Liver (tissue), 9 donors: ENCODE data around the gene DAP3. TPM values are rescaled to one million over a fixed set of nuclear protein-coding genes. Genes with fewer than 3 reads are reported as not detected.

Experiments used
- DNase-seq: peaks from one replicate; pipeline ENCODE4 v3.0.0-alpha.2; 2017; ENCODE audit warnings: low spot score
- H3K27ac ChIP-seq, 2 donors: one replicate each; pipeline ENCODE4 v1.7.0; 2013; ENCODE audit warnings: inconsistent platforms in 2 of 2, low read length in 2 of 2, control low read depth in 1 of 2, low read depth in 1 of 2, mild to moderate bottlenecking in 1 of 2
- H3K27me3 ChIP-seq, 4 donors: one replicate each; pipeline versions ENCODE4 v1.6.1 to v1.7.0; 2013; ENCODE audit warnings: low read length in 3 of 4, inconsistent platforms in 1 of 4, mild to moderate bottlenecking in 1 of 4, moderate library complexity in 1 of 4; ENCODE audit not compliant: control insufficient read depth in 4 of 4, insufficient read depth in 4 of 4
- H3K36me3 ChIP-seq, 4 donors: one replicate each; pipeline versions ENCODE4 v1.6.1 to v1.7.0; 2013; ENCODE audit warnings: low read length in 3 of 4, mild to moderate bottlenecking in 3 of 4, low read depth in 1 of 4, moderate library complexity in 1 of 4; ENCODE audit not compliant: control insufficient read depth in 4 of 4, insufficient read depth in 3 of 4
- H3K4me1 ChIP-seq, 4 donors: one replicate each; pipeline versions ENCODE4 v1.6.1 to v1.7.0; 2013; ENCODE audit warnings: low read length in 3 of 4, mild to moderate bottlenecking in 3 of 4, moderate library complexity in 1 of 4; ENCODE audit not compliant: control insufficient read depth in 4 of 4, insufficient read depth in 4 of 4
- H3K4me3 ChIP-seq, 3 donors: one replicate each; pipeline versions ENCODE4 v1.6.1 to v1.7.0; 2013; ENCODE audit warnings: low read length in 3 of 3, control low read depth in 1 of 3, low read depth in 1 of 3, mild to moderate bottlenecking in 1 of 3
- H3K9ac ChIP-seq, 2 donors: one replicate each; pipeline ENCODE4 v1.7.0; 2013; ENCODE audit warnings: low read length in 2 of 2, mild to moderate bottlenecking in 2 of 2, moderate library complexity in 2 of 2, control low read depth in 1 of 2, low read depth in 1 of 2
- H3K9me3 ChIP-seq, 4 donors: one replicate each; pipeline versions ENCODE4 v1.6.1 to v1.7.0; 2013; ENCODE audit warnings: low read length in 3 of 4; ENCODE audit not compliant: control insufficient read depth in 4 of 4
- ATF3 ChIP-seq: IDR thresholded peaks from 2 replicates; pipeline ENCODE4 v1.6.1; 2016; ENCODE audit warnings: antibody characterized with exemption
- EGR1 ChIP-seq, 2 donors: IDR thresholded peaks; 2 replicates each; pipeline ENCODE4 v1.6.1; 2016 to 2018; ENCODE audit warnings: antibody characterized with exemption in 2 of 2, low read depth in 2 of 2
- GABPA ChIP-seq, 2 donors: IDR thresholded peaks in 1 of 2; conservative IDR thresholded peaks in 1 of 2; 2 replicates each; pipeline ENCODE4 v1.6.1; 2016; ENCODE audit warnings: antibody characterized with exemption in 2 of 2, mild to moderate bottlenecking in 1 of 2, moderate library complexity in 1 of 2
- HNF4A ChIP-seq, 2 donors: conservative IDR thresholded peaks; 2 replicates each; pipeline ENCODE4 v1.6.1; 2016; ENCODE audit warnings: antibody characterized with exemption in 2 of 2, mild to moderate bottlenecking in 2 of 2
- HNF4G ChIP-seq: IDR thresholded peaks from 2 replicates; pipeline ENCODE4 v1.6.1; 2016; ENCODE audit warnings: antibody characterized with exemption
- JUND ChIP-seq, 2 donors: IDR thresholded peaks; 2 replicates each; pipeline ENCODE4 v1.6.1; 2016; ENCODE audit warnings: antibody characterized with exemption in 2 of 2
- NR2F2 ChIP-seq: IDR thresholded peaks from 2 replicates; pipeline ENCODE4 v1.6.1; 2016; ENCODE audit warnings: antibody characterized with exemption
- RAD21 ChIP-seq, 2 donors: IDR thresholded peaks; 2 replicates each; pipeline ENCODE4 v1.6.1; 2016; ENCODE audit warnings: antibody characterized with exemption in 2 of 2, mild to moderate bottlenecking in 2 of 2
- RXRA ChIP-seq, 2 donors: IDR thresholded peaks; 2 replicates each; pipeline ENCODE4 v1.6.1; 2017 to 2018; ENCODE audit warnings: antibody characterized with exemption in 2 of 2, mild to moderate bottlenecking in 1 of 2
- SP1 ChIP-seq: IDR thresholded peaks from 2 replicates; pipeline ENCODE4 v1.6.1; 2018; ENCODE audit warnings: antibody characterized with exemption, mild to moderate bottlenecking
- TAF1 ChIP-seq: conservative IDR thresholded peaks from 2 replicates; pipeline ENCODE4 v1.6.1; 2016; ENCODE audit warnings: antibody characterized with exemption, mild to moderate bottlenecking
- YY1 ChIP-seq: IDR thresholded peaks from 2 replicates; pipeline ENCODE4 v1.6.1; 2016; ENCODE audit warnings: antibody characterized with exemption, mild to moderate bottlenecking
- WGBS: extraction: QIAGEN DNeasy Blood & Tissue Kit; methylation state at CpG from one replicate; pipeline ENCODE4 v1.1.7; 2013; 5-methylcytosine and 5-hydroxymethylcytosine counted together
- polyA plus RNA-seq, 2 donors: library from polyadenylated mRNA; stranded (reverse) in 1 of 2; unstranded in 1 of 2; fragments of 200-250 nt in 1 of 2; fragments of >200 nt in 1 of 2; fragmentation: Nextera tagmentation in 1 of 2; extraction: Ambion mirVana in 1 of 2; gene quantifications; one replicate each; pipeline versions ENCODE4 v1.2.1 to v1.2.3, GENCODE V29; 2013 to 2015
- total RNA-seq, 2 donors: library from RNA; depleted of rRNA; stranded (reverse); fragments of >200 nt; gene quantifications; one replicate each; pipeline ENCODE4 v1.2.3, GENCODE V29; 2014
- TF ChIP-seq, protein P1 (sequence below): IDR thresholded peaks from 2 replicates; pipeline ENCODE4 v1.6.1; 2016; ENCODE audit warnings: antibody characterized with exemption
- TF ChIP-seq, protein P2 (sequence below): IDR thresholded peaks from 2 replicates; pipeline ENCODE4 v1.6.1; 2016; ENCODE audit warnings: antibody characterized with exemption, mild to moderate bottlenecking
- TF ChIP-seq, protein P3 (sequence below): fragments of 150-350 bp; IDR thresholded peaks from 2 replicates; pipeline ENCODE4 v1.5.1; 2017; ENCODE audit warnings: improper control_type of control experiment, low read depth, low read length; ENCODE audit not compliant: missing input control
- TF ChIP-seq, protein P4 (sequence below): IDR thresholded peaks from 2 replicates; pipeline ENCODE4 v1.6.1; 2016; ENCODE audit warnings: antibody characterized with exemption
- donor health status: healthy.
- donor health status: healthy.
- donor health status: healthy.
- donor health status: healthy.
- donor health status: healthy.

Gene DAP3
- total and polyA plus RNA-seq, 4 donors: 43.1 to 59.3 (median 57.3) TPM

DNA sequence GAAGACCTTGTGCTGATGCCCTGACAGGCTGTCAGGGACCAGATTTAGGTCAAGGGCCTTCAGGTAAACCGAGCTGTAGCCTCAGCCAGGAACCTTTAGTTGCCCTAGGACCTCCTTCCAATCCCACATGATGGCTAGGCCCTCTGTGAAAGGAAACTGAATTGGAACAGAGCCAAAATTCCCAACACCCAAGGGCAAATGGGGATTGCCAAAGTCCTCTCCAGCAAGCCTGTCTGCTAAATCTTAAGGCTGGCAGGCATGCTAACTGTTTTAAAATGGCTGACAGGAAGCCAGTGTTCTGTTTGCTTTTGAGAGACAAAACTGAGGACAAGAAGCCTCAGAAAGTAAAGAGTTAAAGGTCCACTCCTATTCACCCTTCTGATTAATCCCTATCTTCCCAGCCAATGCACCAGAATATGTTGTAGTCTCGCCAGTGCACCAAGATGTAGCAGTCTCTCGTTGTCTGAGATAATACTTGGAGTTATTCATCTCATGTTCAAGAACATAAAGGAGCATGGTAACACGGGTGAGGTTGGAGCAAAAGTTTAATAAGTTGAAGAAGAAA, 43.8 kb upstream of the DAP3 start:
- Histone ChIP-seq H3K27me3 (no peaks in the 10 kb centered on the region), H3K4me1 (peaks cover 0 to 5% (median 1%) of the 10 kb centered on the region in 4 donors), H3K4me3 (no peak overlapping the region), H3K9me3 (peaks cover 0 to 8% (median under 1%) of the 10 kb centered on the region in 4 donors), H3K27ac (no peak overlapping the region), H3K9ac (no peak overlapping the region), H3K36me3 (no peaks in the 10 kb centered on the region)
- TF ChIP-seq, protein P1, sequence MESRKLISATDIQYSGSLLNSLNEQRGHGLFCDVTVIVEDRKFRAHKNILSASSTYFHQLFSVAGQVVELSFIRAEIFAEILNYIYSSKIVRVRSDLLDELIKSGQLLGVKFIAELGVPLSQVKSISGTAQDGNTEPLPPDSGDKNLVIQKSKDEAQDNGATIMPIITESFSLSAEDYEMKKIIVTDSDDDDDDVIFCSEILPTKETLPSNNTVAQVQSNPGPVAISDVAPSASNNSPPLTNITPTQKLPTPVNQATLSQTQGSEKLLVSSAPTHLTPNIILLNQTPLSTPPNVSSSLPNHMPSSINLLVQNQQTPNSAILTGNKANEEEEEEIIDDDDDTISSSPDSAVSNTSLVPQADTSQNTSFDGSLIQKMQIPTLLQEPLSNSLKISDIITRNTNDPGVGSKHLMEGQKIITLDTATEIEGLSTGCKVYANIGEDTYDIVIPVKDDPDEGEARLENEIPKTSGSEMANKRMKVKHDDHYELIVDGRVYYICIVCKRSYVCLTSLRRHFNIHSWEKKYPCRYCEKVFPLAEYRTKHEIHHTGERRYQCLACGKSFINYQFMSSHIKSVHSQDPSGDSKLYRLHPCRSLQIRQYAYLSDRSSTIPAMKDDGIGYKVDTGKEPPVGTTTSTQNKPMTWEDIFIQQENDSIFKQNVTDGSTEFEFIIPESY: no peak
- TF ChIP-seq SP1: no peak
- no peak for TF ChIP-seq RAD21 (IDR thresholded peaks at IDR 0.05)
- TF ChIP-seq NR2F2: no peak
- TF ChIP-seq ATF3: no peak
- no peak for TF ChIP-seq JUND (IDR thresholded peaks at IDR 0.05)
- TF ChIP-seq RXRA (IDR thresholded peaks at IDR 0.05): no peak
- no peak for TF ChIP-seq HNF4G
- no peak for TF ChIP-seq HNF4A (conservative IDR thresholded peaks at IDR 0.05)
- TF ChIP-seq EGR1 (IDR thresholded peaks at IDR 0.05; ENCODE audit: low read depth in 2 of 2): no peak
- TF ChIP-seq, protein P2, sequence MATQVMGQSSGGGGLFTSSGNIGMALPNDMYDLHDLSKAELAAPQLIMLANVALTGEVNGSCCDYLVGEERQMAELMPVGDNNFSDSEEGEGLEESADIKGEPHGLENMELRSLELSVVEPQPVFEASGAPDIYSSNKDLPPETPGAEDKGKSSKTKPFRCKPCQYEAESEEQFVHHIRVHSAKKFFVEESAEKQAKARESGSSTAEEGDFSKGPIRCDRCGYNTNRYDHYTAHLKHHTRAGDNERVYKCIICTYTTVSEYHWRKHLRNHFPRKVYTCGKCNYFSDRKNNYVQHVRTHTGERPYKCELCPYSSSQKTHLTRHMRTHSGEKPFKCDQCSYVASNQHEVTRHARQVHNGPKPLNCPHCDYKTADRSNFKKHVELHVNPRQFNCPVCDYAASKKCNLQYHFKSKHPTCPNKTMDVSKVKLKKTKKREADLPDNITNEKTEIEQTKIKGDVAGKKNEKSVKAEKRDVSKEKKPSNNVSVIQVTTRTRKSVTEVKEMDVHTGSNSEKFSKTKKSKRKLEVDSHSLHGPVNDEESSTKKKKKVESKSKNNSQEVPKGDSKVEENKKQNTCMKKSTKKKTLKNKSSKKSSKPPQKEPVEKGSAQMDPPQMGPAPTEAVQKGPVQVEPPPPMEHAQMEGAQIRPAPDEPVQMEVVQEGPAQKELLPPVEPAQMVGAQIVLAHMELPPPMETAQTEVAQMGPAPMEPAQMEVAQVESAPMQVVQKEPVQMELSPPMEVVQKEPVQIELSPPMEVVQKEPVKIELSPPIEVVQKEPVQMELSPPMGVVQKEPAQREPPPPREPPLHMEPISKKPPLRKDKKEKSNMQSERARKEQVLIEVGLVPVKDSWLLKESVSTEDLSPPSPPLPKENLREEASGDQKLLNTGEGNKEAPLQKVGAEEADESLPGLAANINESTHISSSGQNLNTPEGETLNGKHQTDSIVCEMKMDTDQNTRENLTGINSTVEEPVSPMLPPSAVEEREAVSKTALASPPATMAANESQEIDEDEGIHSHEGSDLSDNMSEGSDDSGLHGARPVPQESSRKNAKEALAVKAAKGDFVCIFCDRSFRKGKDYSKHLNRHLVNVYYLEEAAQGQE: no peak
- no peak for TF ChIP-seq TAF1
- TF ChIP-seq, protein P3, sequence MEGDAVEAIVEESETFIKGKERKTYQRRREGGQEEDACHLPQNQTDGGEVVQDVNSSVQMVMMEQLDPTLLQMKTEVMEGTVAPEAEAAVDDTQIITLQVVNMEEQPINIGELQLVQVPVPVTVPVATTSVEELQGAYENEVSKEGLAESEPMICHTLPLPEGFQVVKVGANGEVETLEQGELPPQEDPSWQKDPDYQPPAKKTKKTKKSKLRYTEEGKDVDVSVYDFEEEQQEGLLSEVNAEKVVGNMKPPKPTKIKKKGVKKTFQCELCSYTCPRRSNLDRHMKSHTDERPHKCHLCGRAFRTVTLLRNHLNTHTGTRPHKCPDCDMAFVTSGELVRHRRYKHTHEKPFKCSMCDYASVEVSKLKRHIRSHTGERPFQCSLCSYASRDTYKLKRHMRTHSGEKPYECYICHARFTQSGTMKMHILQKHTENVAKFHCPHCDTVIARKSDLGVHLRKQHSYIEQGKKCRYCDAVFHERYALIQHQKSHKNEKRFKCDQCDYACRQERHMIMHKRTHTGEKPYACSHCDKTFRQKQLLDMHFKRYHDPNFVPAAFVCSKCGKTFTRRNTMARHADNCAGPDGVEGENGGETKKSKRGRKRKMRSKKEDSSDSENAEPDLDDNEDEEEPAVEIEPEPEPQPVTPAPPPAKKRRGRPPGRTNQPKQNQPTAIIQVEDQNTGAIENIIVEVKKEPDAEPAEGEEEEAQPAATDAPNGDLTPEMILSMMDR: no peak
- no peak for TF ChIP-seq GABPA (IDR thresholded peaks at IDR 0.05 in 1 of 2, conservative IDR thresholded peaks at IDR 0.05 in 1 of 2)
- no peak for DNase-seq
- WGBS: 86% methylated on average over 4 of the region's 4 CpGs

- Histone ChIP-seq H3K9ac (no peak overlapping the region), H3K27ac (no peak overlapping the region), H3K36me3 (no peaks in the 10 kb centered on the region), H3K4me3 (no peak overlapping the region), H3K27me3 (no peaks in the 10 kb centered on the region), H3K4me1 (peaks cover 0 to 5% (median 0%) of the 10 kb centered on the region in 4 donors), H3K9me3 (peaks cover 0 to 8% (median under 1%) of the 10 kb centered on the region in 4 donors)
- DNase-seq: no peak
- 82% methylated on average over 6 of the region's 6 CpGs for WGBS
- TF ChIP-seq YY1: no peak
- no peak for TF ChIP-seq EGR1 (IDR thresholded peaks at IDR 0.05; ENCODE audit: low read depth in 2 of 2)
- TF ChIP-seq, protein P4, sequence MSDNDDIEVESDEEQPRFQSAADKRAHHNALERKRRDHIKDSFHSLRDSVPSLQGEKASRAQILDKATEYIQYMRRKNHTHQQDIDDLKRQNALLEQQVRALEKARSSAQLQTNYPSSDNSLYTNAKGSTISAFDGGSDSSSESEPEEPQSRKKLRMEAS: no peak
- TF ChIP-seq, protein P3: no peak
- TF ChIP-seq HNF4G: no peak
- TF ChIP-seq, protein P2: no peak
- TF ChIP-seq NR2F2: no peak
These were observed 43.2 kb upstream of the DAP3 start for GRCh38 chr1:155645648-155646047.
